Sigmoid colon (tissue), 7 donors: Measurements from ENCODE around the gene C4orf54. TPM values are rescaled to one million over a fixed set of nuclear protein-coding genes. Genes with fewer than 3 reads are reported as not detected.

Experiments used
- DNase-seq: peaks from one replicate; pipeline ENCODE4 v3.0.0-alpha.2; 2019
- H3K27ac ChIP-seq, 4 donors: fragments of 200-600 bp; sonication (generic); one replicate each; pipeline ENCODE4 v1.5.1; 2016 to 2019; ENCODE audit warnings: mild to moderate bottlenecking in 1 of 4
- H3K27me3 ChIP-seq, 3 donors: fragments of 200-600 bp; sonication (generic); one replicate each; pipeline ENCODE4 v1.5.1; 2019; ENCODE audit warnings: mild to moderate bottlenecking in 1 of 3
- H3K36me3 ChIP-seq, 4 donors: fragments of 200-600 bp; sonication (generic); one replicate each; pipeline ENCODE4 v1.5.1; 2016 to 2019
- H3K4me1 ChIP-seq, 4 donors: fragments of 200-600 bp; sonication (generic); one replicate each; pipeline ENCODE4 v1.5.1; 2017 to 2019
- H3K4me3 ChIP-seq, 4 donors: fragments of 200-600 bp; sonication (generic); one replicate each; pipeline ENCODE4 v1.5.1; 2017 to 2019; ENCODE audit warnings: mild to moderate bottlenecking in 2 of 4, moderate library complexity in 1 of 4
- H3K9me3 ChIP-seq, 4 donors: fragments of 200-600 bp in 3 of 4; sonication (generic) in 3 of 4; one replicate each; pipeline versions ENCODE4 v1.5.1 to v1.6.1; 2013 to 2019
- EP300 ChIP-seq, 4 donors: sonication (generic); formaldehyde crosslinking; IDR thresholded peaks; one replicate each; pipeline ENCODE4 v1.6.1; 2017; ENCODE audit warnings: antibody characterized with exemption in 4 of 4
- POLR2A ChIP-seq, 2 donors: fragments of 450-650 bp; IDR thresholded peaks; one replicate each; pipeline ENCODE4 v1.6.1; 2016; ENCODE audit warnings: antibody characterized with exemption in 2 of 2, mild to moderate bottlenecking in 2 of 2, moderate library complexity in 2 of 2
- POLR2AphosphoS5 ChIP-seq, 4 donors: sonication (generic); formaldehyde crosslinking; IDR thresholded peaks; one replicate each; pipeline ENCODE4 v1.6.1; 2017; ENCODE audit warnings: antibody characterized with exemption in 4 of 4
- WGBS, 2 donors: extraction: QIAGEN DNeasy Blood & Tissue Kit; methylation state at CpG; one replicate each; pipeline ENCODE4 v1.1.7; 2013; 5-methylcytosine and 5-hydroxymethylcytosine counted together
- intact Hi-C: fragments of 100-400 bp; cut with DNase I; formaldehyde crosslinking; loops from one replicate; pipeline ENCODE4 v1.15.1; 2023
- polyA plus RNA-seq, 3 donors: library from polyadenylated mRNA; stranded (reverse); fragments of 200-250 nt; gene quantifications; one replicate each; pipeline ENCODE4 v1.2.3, GENCODE V29; 2013
- total RNA-seq, 4 donors: library from RNA; depleted of rRNA; stranded (reverse); fragments of >200 nt; gene quantifications; one replicate each; pipeline ENCODE4 v1.1.0, GENCODE V29; 2016
- TF ChIP-seq, protein P1 (sequence below), 4 experiments: fragments of 450-650 bp in 3 of 4; fragments of 200-600 bp in 1 of 4; IDR thresholded peaks; one replicate each; pipeline ENCODE4 v1.5.1; 2016 to 2019; ENCODE audit warnings: antibody characterized with exemption in 4 of 4, mild to moderate bottlenecking in 3 of 4, moderate library complexity in 2 of 4
- donor health status: healthy with polysubstance abuse.
- donor health status: Bipolar disorder and iron deficiency.
- donor health status: healthy.

The C4orf54 gene
- total and polyA plus RNA-seq, 7 donors, result under 0.01 to 0.28 (median 0.14) TPM; not detected in 2

DNA sequence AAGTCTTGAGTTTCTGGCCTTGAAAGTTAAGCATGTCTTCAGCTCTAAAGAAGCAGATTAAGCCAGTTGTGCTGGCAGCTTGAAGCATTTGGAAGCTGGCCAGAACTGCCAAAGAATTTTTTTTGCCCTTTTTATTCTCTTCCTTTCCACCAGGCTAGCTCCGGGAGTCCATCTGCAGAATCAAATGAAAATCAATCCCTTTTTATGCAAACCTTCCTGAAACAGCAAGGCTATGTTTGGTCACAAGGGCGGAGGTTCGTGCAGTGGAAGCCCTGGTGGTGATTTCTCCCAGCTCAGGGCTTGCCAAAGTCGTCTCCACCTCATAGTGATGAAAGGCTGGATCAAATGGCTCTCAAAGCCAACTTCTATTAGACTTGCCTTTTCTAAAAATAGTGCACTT lies 21.6 kb upstream of the C4orf54 start:
- Histone ChIP-seq H3K9me3 (no peaks in the 10 kb centered on the region), H3K36me3 (no peaks in the 10 kb centered on the region), H3K4me1 (peaks cover 0 to 10% (median 0%) of the 10 kb centered on the region in 4 donors), H3K27ac (no peak overlapping the region), H3K27me3 (no peaks in the 10 kb centered on the region), H3K4me3 (no peak overlapping the region)
- intact Hi-C loops, result no loop called here
- WGBS, 2 donors, result 37 to 53% methylated on average over 4 of the region's 4 CpGs
- TF ChIP-seq POLR2A (IDR thresholded peaks at IDR 0.05), result no peak
- TF ChIP-seq, protein P1, sequence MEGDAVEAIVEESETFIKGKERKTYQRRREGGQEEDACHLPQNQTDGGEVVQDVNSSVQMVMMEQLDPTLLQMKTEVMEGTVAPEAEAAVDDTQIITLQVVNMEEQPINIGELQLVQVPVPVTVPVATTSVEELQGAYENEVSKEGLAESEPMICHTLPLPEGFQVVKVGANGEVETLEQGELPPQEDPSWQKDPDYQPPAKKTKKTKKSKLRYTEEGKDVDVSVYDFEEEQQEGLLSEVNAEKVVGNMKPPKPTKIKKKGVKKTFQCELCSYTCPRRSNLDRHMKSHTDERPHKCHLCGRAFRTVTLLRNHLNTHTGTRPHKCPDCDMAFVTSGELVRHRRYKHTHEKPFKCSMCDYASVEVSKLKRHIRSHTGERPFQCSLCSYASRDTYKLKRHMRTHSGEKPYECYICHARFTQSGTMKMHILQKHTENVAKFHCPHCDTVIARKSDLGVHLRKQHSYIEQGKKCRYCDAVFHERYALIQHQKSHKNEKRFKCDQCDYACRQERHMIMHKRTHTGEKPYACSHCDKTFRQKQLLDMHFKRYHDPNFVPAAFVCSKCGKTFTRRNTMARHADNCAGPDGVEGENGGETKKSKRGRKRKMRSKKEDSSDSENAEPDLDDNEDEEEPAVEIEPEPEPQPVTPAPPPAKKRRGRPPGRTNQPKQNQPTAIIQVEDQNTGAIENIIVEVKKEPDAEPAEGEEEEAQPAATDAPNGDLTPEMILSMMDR (IDR thresholded peaks at IDR 0.05), result no peak
- TF ChIP-seq POLR2AphosphoS5 (IDR thresholded peaks at IDR 0.05), result no peak
- TF ChIP-seq EP300 (IDR thresholded peaks at IDR 0.05), result no peak
- no peak for DNase-seq

DNA sequence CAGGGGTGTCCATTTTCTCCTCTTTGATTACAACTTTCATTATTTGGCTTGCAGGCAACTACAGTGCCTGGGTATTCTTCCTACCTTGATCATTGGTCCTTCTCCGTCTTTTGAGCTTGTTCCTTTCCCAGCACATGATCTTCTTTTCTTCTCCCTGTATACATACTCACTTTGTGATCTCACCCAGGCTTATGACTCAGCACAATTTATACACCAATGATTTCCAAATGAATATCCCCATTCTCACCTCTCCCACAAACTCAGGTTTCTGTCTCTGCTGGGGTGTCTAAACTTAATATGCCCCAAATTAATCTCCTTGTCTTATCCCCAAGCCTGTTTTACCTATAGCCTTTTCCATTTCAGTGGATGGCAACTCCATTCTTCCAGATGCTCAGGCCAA lies 19.5 kb upstream of the C4orf54 start:
- H3K9me3 ChIP-seq, result peaks cover 0 to 8% (median 6%) of the 10 kb centered on the region in 4 donors
- intact Hi-C loops, result no loop called here
- no peak for TF ChIP-seq POLR2A (IDR thresholded peaks at IDR 0.05)
- H3K4me3 ChIP-seq, result no peak overlapping the region
- H3K27ac ChIP-seq, result no peak overlapping the region
- H3K36me3 ChIP-seq, result no peaks in the 10 kb centered on the region
- H3K27me3 ChIP-seq, result no peaks in the 10 kb centered on the region
- 77 to 79% methylated on average over 1 of the region's 1 CpG for WGBS, 2 donors
- DNase-seq, result no peak
- H3K4me1 ChIP-seq, result peaks cover 0 to 10% (median 0%) of the 10 kb centered on the region in 4 donors

DNA sequence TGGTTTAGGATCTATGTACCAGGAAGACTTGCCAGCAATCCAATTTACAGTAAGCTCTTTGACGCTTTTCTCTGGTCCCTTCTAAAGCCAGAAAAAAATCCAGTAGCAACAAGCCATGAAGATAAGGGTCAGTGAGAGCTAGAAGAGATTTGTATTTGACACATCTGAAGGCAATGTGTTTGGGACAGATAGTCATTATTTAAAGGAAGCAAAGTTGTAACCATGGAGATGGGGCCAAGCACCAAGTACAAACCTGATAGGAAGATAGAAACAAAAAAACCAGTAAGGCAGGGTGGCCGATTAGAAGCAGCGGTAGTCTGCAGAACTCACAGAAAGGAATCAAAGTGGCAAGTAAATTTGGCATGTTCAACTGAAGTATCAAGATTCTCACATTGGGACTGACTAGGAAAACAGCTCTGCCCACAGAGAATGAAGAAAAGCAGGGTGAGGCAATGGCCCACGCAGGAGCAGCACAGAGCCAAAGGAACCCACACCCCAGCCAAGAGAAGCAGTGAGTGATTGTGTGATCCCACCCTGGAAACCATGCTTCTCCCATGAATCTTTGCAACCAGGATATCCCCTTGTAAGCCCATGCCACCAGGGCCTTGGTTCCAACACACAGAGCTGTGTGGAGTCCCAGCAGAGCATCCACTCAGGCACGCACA lies 12.9 kb upstream of the C4orf54 start:
- no peak for DNase-seq
- Histone ChIP-seq H3K36me3 (no peaks in the 10 kb centered on the region), H3K27ac (no peak overlapping the region), H3K4me1 (peaks cover 0 to 8% (median 3%) of the 10 kb centered on the region in 4 donors), H3K4me3 (no peak overlapping the region), H3K27me3 (no peaks in the 10 kb centered on the region), H3K9me3 (peaks cover 0 to 9% (median 7%) of the 10 kb centered on the region in 4 donors)
- WGBS, 2 donors, result 82 to 93% methylated on average over 5 of the region's 5 CpGs
- intact Hi-C loops, result no loop called here
- TF ChIP-seq EP300 (IDR thresholded peaks at IDR 0.05), result no peak
- TF ChIP-seq POLR2A (IDR thresholded peaks at IDR 0.05), result no peak
- TF ChIP-seq POLR2AphosphoS5 (IDR thresholded peaks at IDR 0.05), result no peak
- TF ChIP-seq, protein P1 (IDR thresholded peaks at IDR 0.05), result no peak

DNA sequence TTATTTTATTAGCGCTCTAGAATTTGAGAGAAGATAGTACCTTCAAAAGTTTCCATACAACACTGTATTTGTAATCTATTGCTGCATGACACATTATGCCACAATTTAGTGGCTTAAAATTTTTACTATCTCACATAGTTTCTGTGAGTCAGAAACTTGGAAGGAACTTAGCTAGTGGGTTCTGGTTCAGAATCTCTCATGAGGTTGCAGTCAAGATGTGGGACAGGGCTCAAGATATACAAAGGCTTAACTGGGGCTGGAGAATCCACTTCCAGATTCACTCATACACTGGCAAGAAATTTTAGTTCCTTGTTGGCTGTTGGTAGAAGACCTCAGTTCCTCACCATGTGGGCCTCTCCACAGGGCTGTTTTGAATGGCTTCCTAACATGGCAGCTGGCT lies 11.5 kb upstream of the C4orf54 start:
- Histone ChIP-seq H3K9me3 (peaks cover 0 to 9% (median 7%) of the 10 kb centered on the region in 4 donors), H3K4me1 (peaks cover 0 to 20% (median 9%) of the 10 kb centered on the region in 4 donors), H3K27ac (no peak overlapping the region), H3K36me3 (no peaks in the 10 kb centered on the region), H3K4me3 (no peak overlapping the region), H3K27me3 (no peaks in the 10 kb centered on the region)
- TF ChIP-seq, protein P1 (IDR thresholded peaks at IDR 0.05), result no peak
- TF ChIP-seq POLR2AphosphoS5 (IDR thresholded peaks at IDR 0.05) (no peak), POLR2A (IDR thresholded peaks at IDR 0.05) (no peak), EP300 (IDR thresholded peaks at IDR 0.05) (no peak)
- intact Hi-C loops, result no loop called here
- 100% methylated on average over 1 of the region's 1 CpG for WGBS, 2 donors
- no peak for DNase-seq

DNA sequence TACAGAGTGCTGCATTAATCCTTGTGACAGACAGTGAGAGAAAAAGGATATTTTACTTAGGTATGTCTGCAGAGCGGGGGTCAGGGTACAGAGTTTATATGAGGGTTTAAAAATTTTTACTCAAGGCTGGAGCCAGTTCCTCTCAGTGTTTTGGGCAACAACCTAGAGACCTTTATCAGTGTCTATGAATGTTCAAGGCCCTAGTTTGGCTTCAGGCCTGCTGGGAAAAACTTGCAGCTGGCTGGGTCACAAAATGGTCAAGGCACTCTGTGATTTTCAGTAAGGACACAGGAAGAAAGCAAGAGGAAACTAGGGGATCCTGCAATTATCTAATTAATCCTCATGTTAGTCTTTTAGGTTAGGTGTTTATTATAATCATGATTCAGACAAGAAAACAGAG lies 10.8 kb upstream of the C4orf54 start:
- no peak for DNase-seq
- H3K9me3 ChIP-seq, result peaks cover 0 to 9% (median 7%) of the 10 kb centered on the region in 4 donors
- 75 to 85% methylated on average over 1 of the region's 1 CpG for WGBS, 2 donors

More for the DNA sequence above, 10.8 kb upstream of the C4orf54 start:
- Histone ChIP-seq H3K27me3 (no peaks in the 10 kb centered on the region), H3K4me1 (peaks cover 0 to 20% (median 9%) of the 10 kb centered on the region in 4 donors), H3K4me3 (no peak overlapping the region), H3K27ac (no peak overlapping the region), H3K36me3 (no peaks in the 10 kb centered on the region)
- intact Hi-C loops, result no loop called here
- TF ChIP-seq EP300 (IDR thresholded peaks at IDR 0.05) (no peak), POLR2AphosphoS5 (IDR thresholded peaks at IDR 0.05) (no peak), POLR2A (IDR thresholded peaks at IDR 0.05) (no peak)
- TF ChIP-seq, protein P1 (IDR thresholded peaks at IDR 0.05), result no peak
